Measurements from ENCODE around the gene EXOC2. TPM values are rescaled to one million over a fixed set of nuclear protein-coding genes. Genes with fewer than 3 reads are reported as not detected.
"Not testable (repeated sequence)": the region's sequence is repeated elsewhere in the genome, so short reads cannot be mapped to it uniquely, and the experiment has no call there.

The EXOC2 gene
- total RNA-seq, 1 experiment from 2014 or later = 41.4 TPM

DNA sequence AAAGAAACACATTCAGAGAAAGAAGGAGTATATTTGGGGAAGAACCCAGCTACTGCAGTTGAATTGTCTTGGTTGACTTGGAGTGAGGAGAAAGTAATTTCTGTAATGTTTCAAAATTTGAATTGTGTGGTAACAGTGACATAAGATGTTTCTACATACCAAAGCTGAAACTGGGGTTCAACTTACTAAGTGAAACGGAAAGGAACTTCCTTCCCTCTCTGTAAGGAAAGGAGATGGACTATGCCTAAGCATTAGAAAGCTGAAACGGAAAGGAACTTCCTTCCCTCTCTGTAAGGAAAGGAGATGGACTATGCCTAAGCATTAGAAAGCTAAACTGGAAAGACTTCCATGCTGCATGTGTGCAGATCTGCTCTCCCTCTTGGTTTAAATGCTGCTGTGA lies 82.1 kb downstream of the EXOC2 start:
- no peak for DNase-seq
- Histone ChIP-seq H3K4me3 (ENCODE audit: insufficient read depth, low read depth, low read length) (no peak overlapping the region), H3K27me3 (ENCODE audit: control insufficient read depth, insufficient read depth, low read length) (no peaks in the 10 kb centered on the region), H3K36me3 (replicated peaks; ENCODE audit: control insufficient read depth, insufficient read depth, low read length) (no peaks in the 10 kb centered on the region; the same call in 1 of the 2 replicates)

DNA sequence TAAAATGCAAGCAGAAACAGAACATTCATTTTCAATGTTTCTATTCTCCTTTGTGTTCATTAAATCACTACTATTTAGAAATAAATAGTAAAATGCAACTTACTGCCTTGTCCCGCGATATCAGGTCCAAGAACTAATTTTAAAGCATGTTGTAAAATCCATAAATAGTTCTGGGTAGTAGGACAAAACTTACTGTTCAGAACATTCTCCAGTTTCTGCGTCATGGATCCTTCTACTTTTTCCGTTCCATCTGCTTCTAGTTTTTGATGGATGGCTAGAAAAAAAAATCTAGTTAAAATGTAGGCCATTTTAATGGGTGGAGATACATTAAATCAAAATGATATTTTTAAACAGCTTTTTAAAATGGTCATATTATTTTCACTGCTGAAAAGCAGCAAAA lies 83.0 kb downstream of the EXOC2 start:
- H3K36me3 ChIP-seq (replicated peaks; ENCODE audit: control insufficient read depth, insufficient read depth, low read length) = no peaks in the 10 kb centered on the region; the same call in 1 of the 2 replicates
- H3K27me3 ChIP-seq (ENCODE audit: control insufficient read depth, insufficient read depth, low read length) = no peaks in the 10 kb centered on the region
- H3K4me3 ChIP-seq (ENCODE audit: insufficient read depth, low read depth, low read length) = no peak overlapping the region
- DNase-seq = no peak

- no peaks in the 10 kb centered on the region; the same call in 1 of the 2 replicates for H3K36me3 ChIP-seq (replicated peaks; ENCODE audit: control insufficient read depth, insufficient read depth, low read length)
- H3K27me3 ChIP-seq (ENCODE audit: control insufficient read depth, insufficient read depth, low read length) = no peaks in the 10 kb centered on the region
- no peak for DNase-seq
- H3K4me3 ChIP-seq (ENCODE audit: insufficient read depth, low read depth, low read length) = no peak overlapping the region
Measured at GRCh38 chr6:606829-607379, 86.0 kb downstream of the EXOC2 start.

DNA sequence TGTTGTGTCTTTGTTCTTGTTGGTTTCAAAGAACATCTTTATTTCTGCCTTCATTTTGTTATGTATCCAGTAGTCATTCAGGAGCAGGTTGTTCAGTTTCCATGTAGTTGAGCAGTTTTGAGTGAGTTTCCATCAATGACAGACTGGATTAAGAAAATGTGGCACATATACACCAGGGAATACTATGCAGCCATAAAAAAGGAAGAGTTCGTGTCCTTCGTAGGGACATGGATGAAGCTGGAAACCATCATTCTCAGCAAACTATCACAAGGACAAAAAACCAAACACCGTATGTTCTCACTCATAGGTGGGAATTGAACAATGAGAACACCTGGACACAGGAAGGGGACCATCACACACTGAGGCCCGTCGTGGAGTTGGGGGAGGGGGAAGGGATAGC lies 87.0 kb downstream of the EXOC2 start:
- H3K27me3 ChIP-seq (ENCODE audit: control insufficient read depth, insufficient read depth, low read length); H3K36me3 ChIP-seq (replicated peaks; ENCODE audit: control insufficient read depth, insufficient read depth, low read length); DNase-seq; H3K4me3 ChIP-seq (ENCODE audit: insufficient read depth, low read depth, low read length): not testable (repeated sequence)

- no peak for DNase-seq
- Histone ChIP-seq H3K36me3 (replicated peaks; ENCODE audit: control insufficient read depth, insufficient read depth, low read length) (no peaks in the 10 kb centered on the region; the same call in 1 of the 2 replicates), H3K4me3 (ENCODE audit: insufficient read depth, low read depth, low read length) (no peak overlapping the region), H3K27me3 (ENCODE audit: control insufficient read depth, insufficient read depth, low read length) (no peaks in the 10 kb centered on the region)
Measured at GRCh38 chr6:604579-604978, 88.4 kb downstream of the EXOC2 start.

DNA sequence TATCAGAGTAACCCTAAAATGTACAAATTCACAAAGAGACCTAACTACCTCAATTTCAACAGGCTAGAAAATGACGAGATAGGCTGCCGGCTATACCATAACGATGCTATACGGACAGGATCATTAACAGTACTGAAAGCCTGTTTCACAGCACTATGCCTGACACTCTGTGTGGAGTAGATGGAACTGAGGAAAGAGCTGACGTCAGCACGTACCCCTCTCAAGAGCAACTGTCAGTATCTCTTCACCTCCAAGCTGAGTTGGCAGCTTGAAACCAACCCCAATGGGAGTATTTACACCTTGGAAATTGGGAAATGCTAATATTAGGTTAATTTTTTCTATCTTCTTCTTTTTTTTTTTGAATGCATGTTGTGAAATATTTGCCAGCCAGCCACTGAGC lies 89.7 kb downstream of the EXOC2 start:
- no peaks in the 10 kb centered on the region for H3K27me3 ChIP-seq (ENCODE audit: control insufficient read depth, insufficient read depth, low read length)
- H3K4me3 ChIP-seq (ENCODE audit: insufficient read depth, low read depth, low read length) = no peak overlapping the region
- DNase-seq = no peak
- H3K36me3 ChIP-seq (replicated peaks; ENCODE audit: control insufficient read depth, insufficient read depth, low read length) = no peaks in the 10 kb centered on the region; the same call in 1 of the 2 replicates

- Histone ChIP-seq H3K4me3 (ENCODE audit: insufficient read depth, low read depth, low read length) (no peak overlapping the region), H3K36me3 (replicated peaks; ENCODE audit: control insufficient read depth, insufficient read depth, low read length) (peaks cover 5% of the 10 kb centered on the region), H3K27me3 (ENCODE audit: control insufficient read depth, insufficient read depth, low read length) (no peaks in the 10 kb centered on the region)
- no peak for DNase-seq
Measured at GRCh38 chr6:599576-600448, 93.1 kb downstream of the EXOC2 start.

DNA sequence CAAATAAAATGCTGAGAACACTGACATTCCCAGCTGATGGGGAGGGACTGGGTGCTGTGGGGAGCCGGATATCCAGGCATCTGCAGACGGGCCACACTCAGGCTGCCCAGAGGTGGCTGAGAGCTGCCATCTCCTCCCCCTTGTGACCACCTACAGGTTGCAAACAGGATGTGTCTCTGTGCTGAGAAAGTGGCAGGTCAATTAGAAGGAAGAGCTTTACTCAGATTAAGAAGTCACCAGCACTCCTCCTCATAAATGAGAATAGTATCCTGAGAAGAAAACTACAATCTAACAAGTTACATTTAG lies 99.1 kb downstream of the EXOC2 start:
- Histone ChIP-seq H3K4me3 (ENCODE audit: insufficient read depth, low read depth, low read length) (no peak overlapping the region), H3K27me3 (ENCODE audit: control insufficient read depth, insufficient read depth, low read length) (no peaks in the 10 kb centered on the region), H3K36me3 (replicated peaks; ENCODE audit: control insufficient read depth, insufficient read depth, low read length) (peaks cover 11% of the 10 kb centered on the region)
- DNase-seq = peak; percentile 61

DNA sequence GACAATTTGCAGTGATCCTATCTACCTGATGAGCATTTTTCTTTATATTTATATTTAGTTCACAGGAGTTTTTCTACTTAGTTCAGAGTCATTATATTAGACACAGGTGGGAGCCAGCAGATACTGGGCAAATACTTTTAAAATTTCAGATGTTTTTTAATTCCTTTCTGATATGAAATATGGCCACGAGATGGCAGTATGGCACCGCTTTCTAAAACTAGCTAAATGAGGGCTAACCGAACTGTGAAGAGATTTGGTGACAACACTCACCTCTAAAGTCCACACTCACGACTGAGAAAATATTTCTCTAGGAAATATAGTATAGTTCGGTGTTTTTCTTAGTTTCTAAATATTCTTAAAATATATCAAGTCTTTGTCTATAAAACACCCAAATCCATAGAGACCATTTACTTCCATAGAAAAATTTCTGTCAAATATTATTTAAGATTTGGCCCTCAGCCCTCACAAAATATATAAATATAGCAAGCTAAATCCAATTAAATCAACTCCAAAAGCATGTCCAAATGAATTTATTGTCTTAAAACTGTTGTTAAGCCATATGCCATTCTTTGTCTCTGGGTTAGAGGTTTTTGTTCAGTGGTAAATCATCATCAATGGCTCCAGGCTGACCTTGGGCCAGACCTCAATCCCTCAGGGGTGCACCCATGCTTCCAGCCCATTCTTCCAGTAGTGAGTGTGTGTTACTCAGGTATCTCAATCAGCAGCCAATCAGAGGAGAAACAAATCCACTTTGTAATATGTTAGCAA lies 99.6 kb downstream of the EXOC2 start:
- DNase-seq = peak; percentile 48
- no peak overlapping the region for H3K4me3 ChIP-seq (ENCODE audit: insufficient read depth, low read depth, low read length)
- peaks cover 11% of the 10 kb centered on the region for H3K36me3 ChIP-seq (replicated peaks; ENCODE audit: control insufficient read depth, insufficient read depth, low read length)
- no peaks in the 10 kb centered on the region for H3K27me3 ChIP-seq (ENCODE audit: control insufficient read depth, insufficient read depth, low read length)

GRCh38 chr6:589090-589489 lies 103.8 kb downstream of the EXOC2 start:
- Histone ChIP-seq H3K36me3 (replicated peaks; ENCODE audit: control insufficient read depth, insufficient read depth, low read length) (peaks cover 6% of the 10 kb centered on the region), H3K27me3 (ENCODE audit: control insufficient read depth, insufficient read depth, low read length) (no peaks in the 10 kb centered on the region), H3K4me3 (ENCODE audit: insufficient read depth, low read depth, low read length) (no peak overlapping the region)
- no peak for DNase-seq

DNA sequence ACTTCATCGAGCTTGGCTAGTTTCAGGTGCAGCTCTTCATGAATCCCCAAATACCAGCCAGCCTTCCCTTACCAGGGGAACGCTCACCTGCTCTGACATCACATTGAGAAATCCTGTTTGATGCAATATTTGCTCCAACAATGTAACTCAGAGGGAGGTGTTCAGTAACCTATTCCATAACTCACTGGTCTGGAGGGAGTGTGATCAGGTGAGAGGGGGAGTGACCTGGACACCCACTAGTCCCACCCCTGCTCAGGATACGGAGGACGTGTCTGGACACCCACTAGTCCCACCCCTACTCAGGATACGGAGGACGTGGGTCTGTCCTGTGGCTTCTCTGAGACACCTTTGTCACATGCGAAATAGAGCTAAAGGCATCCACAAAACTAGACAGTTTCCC lies 106.4 kb downstream of the EXOC2 start:
- DNase-seq = no peak
- H3K4me3 ChIP-seq (ENCODE audit: insufficient read depth, low read depth, low read length) = no peak overlapping the region
- no peaks in the 10 kb centered on the region for H3K27me3 ChIP-seq (ENCODE audit: control insufficient read depth, insufficient read depth, low read length)
- no peaks in the 10 kb centered on the region; the same call in none of the 2 replicates for H3K36me3 ChIP-seq (replicated peaks; ENCODE audit: control insufficient read depth, insufficient read depth, low read length)

DNA sequence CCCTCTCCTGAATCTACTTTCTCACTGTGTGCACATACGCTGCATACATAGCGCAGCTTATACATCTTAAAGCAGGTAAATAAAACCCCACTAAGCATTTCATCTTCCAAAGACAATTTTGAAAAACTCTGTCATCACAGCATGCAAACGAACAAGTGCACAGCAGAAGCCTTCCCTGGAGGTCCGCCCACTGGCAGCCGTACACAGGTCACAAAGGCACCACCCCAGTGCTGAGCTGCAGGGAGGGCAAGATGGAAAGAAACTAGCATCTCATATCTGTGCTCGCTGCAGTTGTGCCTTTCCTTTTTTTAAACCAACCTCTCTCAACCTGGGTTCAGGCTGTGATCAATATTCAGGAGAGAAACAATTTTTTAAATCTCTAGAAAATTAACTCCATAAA lies 109.3 kb downstream of the EXOC2 start:
- Histone ChIP-seq H3K4me3 (ENCODE audit: insufficient read depth, low read depth, low read length) (no peak overlapping the region), H3K27me3 (ENCODE audit: control insufficient read depth, insufficient read depth, low read length) (no peaks in the 10 kb centered on the region), H3K36me3 (replicated peaks; ENCODE audit: control insufficient read depth, insufficient read depth, low read length) (no peaks in the 10 kb centered on the region; the same call in 1 of the 2 replicates)
- DNase-seq = peak; percentile 50

- H3K36me3 ChIP-seq (replicated peaks; ENCODE audit: control insufficient read depth, insufficient read depth, low read length) = no peaks in the 10 kb centered on the region; the same call in 1 of the 2 replicates
- no peak overlapping the region for H3K4me3 ChIP-seq (ENCODE audit: insufficient read depth, low read depth, low read length)
- no peaks in the 10 kb centered on the region for H3K27me3 ChIP-seq (ENCODE audit: control insufficient read depth, insufficient read depth, low read length)
- DNase-seq = no peak
Measured at GRCh38 chr6:583116-583515, 109.8 kb downstream of the EXOC2 start.

GRCh38 chr6:582370-582769 lies 110.6 kb downstream of the EXOC2 start:
- Histone ChIP-seq H3K4me3 (ENCODE audit: insufficient read depth, low read depth, low read length) (no peak overlapping the region), H3K27me3 (ENCODE audit: control insufficient read depth, insufficient read depth, low read length) (no peaks in the 10 kb centered on the region), H3K36me3 (replicated peaks; ENCODE audit: control insufficient read depth, insufficient read depth, low read length) (no peaks in the 10 kb centered on the region; the same call in 1 of the 2 replicates)
- peak; percentile 83 for DNase-seq

DNA sequence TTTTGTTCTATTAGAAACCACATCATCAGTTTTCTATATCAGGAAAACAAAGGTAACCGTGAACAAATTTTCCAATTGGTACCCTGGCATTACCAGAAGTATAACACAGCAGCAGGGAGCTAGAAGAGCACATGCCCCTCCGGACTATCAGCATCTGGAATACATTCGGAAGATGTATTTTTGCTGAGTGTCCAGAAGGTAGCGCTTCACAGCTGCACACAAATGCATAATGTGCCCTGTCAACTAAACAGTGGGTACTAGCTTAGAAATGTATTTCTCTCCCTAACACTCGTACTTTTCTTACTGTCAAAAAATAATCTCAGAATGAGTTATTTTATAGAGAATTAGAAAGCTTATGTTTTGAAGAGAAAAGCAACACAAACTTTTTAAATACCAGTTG lies 113.6 kb downstream of the EXOC2 start:
- no peaks in the 10 kb centered on the region for H3K27me3 ChIP-seq (ENCODE audit: control insufficient read depth, insufficient read depth, low read length)
- H3K4me3 ChIP-seq (ENCODE audit: insufficient read depth, low read depth, low read length) = no peak overlapping the region
- no peak for DNase-seq
- peaks cover 2% of the 10 kb centered on the region for H3K36me3 ChIP-seq (replicated peaks; ENCODE audit: control insufficient read depth, insufficient read depth, low read length)

Measured in H7 (cell line).